ENCODE data around the gene YAF2.

DNA sequence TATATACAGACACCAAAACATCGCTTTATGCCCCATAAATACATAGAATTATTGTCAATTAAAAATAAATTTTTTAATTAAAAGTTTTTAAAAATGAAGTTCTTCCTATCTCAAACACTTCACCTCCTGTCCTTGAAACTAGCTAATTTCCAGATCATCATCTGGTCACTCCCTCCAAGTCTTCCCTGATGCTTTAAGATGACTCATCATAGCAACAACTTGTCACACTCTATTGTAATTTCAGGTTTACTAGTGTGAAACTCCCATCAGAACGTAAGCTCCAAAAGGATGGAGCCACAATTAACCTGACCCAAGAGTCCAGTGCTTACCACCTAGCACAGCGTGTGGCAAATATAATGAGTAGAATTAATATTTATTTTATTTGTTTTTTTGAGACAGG lies 109.7 kb downstream of the YAF2 start:
- TF ChIP-seq, protein P1, sequence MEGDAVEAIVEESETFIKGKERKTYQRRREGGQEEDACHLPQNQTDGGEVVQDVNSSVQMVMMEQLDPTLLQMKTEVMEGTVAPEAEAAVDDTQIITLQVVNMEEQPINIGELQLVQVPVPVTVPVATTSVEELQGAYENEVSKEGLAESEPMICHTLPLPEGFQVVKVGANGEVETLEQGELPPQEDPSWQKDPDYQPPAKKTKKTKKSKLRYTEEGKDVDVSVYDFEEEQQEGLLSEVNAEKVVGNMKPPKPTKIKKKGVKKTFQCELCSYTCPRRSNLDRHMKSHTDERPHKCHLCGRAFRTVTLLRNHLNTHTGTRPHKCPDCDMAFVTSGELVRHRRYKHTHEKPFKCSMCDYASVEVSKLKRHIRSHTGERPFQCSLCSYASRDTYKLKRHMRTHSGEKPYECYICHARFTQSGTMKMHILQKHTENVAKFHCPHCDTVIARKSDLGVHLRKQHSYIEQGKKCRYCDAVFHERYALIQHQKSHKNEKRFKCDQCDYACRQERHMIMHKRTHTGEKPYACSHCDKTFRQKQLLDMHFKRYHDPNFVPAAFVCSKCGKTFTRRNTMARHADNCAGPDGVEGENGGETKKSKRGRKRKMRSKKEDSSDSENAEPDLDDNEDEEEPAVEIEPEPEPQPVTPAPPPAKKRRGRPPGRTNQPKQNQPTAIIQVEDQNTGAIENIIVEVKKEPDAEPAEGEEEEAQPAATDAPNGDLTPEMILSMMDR (IDR thresholded peaks at IDR 0.05) = no peak
- no peak for TF ChIP-seq POLR2A (IDR thresholded peaks at IDR 0.05)
